GM18520 (cell line): Measurements from ENCODE around the gene FAM240A.
"Not testable (repeated sequence)": the region's sequence is repeated elsewhere in the genome, so short reads cannot be mapped to it uniquely, and the experiment has no call there.

Source experiments
- ATAC-seq: cut with Tn5 transposase; IDR thresholded peaks from one replicate; pipeline ENCODE4 v1.9.1; 2021; ENCODE audit not compliant: unreplicated experiment

Gene FAM240A

DNA sequence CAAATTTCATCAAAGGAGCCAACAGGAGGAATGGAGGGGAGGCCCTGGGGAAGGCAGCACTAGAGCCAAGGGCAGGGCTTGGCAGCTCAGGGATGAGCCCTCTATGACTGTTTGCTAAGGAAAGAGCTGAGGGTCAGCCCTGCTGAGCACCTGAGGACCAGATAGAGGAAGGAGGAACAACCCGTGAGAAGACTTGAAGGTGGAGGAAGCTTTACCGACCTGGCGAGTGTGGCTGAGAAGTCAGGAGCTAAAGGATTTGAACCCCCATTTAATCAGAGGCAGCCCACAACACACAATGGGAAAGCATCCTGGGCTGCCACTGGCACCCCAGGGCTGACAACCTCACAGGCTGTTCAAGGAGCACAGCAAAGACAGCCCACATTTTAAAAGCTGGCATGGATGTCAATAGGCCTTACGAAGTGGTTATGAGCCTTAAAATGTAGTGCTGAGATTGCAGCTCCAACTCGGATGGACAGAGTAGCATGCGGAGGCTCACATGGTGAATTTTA, 25.5 kb upstream of the FAM240A start:
- ATAC-seq, result no peak

GRCh38 chr3:46587268-46587667, 25.1 kb upstream of the FAM240A start:
- not testable (repeated sequence) for ATAC-seq

DNA sequence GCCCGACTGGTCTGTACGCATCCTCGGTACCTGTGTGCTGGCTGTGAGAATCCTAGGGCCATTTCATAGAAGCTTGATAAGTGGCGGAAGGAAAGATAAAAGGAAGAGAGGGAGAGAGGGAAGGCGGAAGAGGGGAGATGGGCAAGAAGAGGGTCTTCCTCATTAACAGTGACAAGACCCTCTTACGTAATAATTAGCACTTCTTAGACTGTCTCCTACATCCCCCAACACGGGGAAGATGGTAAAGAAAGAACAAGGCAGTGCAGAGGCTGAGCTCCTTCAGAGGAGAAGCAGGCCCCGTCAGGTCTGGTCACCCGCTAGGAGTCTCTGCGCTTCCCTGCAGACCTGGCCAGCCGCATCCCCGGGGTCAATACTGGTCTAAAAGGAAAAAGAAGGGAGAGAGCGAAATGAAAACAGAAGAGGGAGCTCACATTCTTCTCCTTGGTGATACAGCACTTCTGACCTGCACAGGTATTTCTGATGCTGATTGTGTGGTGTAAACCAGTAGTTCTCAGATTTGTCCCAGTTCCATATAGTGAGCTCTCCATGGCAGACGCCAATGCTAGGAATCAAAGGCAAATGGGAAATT, 19.0 kb upstream of the FAM240A start:
- ATAC-seq, result no peak

DNA sequence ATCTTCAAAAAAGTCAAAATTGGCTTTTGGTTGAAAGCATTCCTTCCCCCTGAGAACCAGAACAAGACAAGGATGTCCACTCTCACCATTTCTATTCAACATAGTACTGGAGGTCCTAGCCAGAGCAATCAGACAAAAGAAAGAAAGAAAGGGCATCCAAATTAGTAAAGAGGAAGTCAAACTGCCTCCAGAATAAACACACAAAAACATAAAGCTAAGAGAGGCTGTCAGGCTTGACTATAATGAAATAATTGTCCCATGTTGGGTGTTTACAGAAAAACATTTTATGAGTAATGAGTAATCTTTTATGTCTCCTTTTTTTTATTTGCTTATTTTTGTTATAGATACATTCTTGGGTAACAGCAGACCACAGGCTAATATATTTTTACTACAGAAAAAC, 18.3 kb upstream of the FAM240A start:
- no peak for ATAC-seq

- ATAC-seq, result no peak
Observed at GRCh38 chr3:46594723-46595122, 17.6 kb upstream of the FAM240A start.

DNA sequence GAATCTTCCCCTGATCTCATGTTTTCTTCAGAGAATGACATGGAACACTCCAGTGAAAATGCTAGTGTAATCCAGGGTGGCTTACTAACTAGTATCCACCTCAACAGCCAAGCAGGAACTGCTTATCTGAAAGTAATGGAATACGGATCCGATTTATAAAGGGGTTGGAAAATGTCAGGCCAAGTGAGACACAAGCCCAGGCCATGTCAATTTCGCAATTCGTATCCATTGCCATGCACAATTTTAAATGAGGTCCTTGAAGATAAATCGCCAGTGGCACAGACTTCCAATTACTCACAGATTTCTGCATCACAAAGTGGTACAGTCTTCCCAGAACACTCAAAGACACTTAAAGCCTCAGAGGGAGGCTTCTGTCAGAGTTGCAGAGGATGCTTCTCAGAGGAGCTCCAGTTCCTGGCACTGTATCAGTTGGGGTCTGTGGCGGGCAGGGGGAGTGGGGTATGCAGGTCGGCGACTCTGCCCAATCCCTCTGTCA, 16.5 kb upstream of the FAM240A start:
- ATAC-seq, result no peak

DNA sequence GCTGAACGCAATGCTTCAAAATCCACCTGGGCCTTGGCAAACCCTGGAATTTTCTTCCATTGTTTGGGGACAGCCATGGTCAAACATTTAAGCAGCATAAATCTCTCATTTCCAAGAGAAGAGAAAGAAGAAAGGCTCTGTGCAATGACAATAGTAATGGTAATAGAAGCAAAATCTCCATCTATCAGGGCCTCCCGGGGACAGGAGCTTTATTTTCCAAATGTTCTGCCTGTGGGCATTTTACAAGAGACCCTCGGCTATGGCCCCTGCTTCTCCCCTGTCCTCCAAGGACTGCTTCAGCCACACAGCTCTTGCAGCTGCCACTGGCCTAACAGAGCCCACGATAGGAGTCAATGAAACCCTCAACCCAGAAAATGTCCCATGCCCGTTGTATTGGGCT, 12.7 kb upstream of the FAM240A start:
- no peak for ATAC-seq

- no peak for ATAC-seq
Observed at GRCh38 chr3:46603446-46604046, 8.8 kb upstream of the FAM240A start.

DNA sequence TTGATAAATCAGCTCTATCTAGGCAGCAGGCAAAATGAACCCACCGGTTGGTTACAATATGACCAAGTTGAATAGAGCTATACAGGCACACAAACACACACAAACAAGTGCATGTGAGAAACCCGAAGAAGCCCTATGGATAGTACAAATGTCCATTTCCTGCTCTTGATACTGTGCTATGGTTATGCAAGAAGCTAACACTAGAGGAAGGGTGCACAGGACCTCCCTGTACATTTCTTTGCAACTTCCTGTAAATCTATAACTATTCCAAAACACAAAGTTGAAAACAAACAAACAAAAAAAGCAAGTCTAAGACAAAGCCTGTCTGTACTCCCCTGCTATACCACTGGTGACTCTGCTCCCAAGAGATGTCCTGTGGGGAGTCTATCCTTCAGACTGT, 8.2 kb upstream of the FAM240A start:
- ATAC-seq, result no peak

- no peak for ATAC-seq
Observed at GRCh38 chr3:46607603-46608028, 4.7 kb upstream of the FAM240A start.

DNA sequence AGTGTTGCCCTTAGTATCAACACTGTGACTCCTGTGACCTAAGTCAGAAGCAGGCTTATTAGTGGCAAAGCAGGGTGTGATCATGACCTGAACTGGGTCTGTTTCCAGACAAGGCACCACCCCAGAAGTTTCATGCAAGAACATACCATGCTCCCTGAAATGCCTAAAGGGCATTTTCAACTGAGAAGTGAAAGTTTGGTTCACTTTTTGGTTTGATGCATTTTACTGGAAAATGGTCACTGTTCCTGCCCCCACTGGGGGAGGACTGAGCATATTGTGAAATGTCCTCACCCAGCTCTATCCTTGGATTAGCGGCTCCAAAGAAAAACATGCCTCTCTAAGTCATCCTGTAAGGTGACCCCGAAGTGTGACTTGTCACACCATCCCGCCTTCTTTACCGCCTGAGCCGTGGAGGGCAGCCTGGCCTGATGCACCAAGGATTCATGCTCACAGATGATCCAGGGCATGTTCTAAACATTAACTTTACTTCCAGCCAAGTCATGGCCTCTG, 3.1 kb upstream of the FAM240A start:
- ATAC-seq, result no peak

- no peak for ATAC-seq
Observed at GRCh38 chr3:46609944-46610722, 2.2 kb upstream of the FAM240A start.

DNA sequence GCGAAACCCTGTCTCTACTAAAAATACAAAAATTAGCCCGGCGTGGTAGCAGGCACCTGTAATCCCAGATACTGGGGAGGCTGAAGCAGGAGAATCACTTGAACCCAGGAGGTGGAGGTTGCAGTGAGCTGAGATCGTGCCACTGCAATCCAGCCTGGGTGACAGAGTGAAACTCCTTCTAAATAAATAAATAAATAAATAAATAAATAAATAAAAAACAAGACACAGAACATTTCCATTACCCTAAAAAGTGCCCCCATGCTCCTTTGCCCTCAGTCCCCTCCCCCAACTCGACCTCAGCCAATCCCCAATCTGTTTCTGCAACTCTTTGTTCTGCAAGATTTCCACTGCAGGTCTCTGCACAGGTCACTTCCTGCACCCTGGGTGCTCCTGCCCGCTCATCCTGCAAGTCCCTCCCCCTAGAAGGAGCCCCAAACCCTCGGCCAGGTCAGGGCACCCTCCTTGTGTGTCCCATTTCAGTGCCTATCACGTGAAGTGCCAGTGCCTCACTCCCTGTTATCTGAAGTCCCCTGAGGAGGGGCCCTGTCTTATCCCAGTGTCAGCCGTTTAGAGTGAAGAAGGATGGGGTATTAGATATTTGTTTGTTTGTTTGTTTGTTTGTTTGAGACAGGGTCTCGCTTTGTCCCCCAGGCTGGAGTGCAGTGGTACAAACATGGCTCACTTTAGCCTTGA, 1.1 kb downstream of the FAM240A start:
- no peak for ATAC-seq

- no peak for ATAC-seq
Observed at GRCh38 chr3:46614431-46614830, 2.1 kb downstream of the FAM240A start.

- ATAC-seq, result no peak
Observed at GRCh38 chr3:46615050-46615775, 2.9 kb downstream of the FAM240A start.

GRCh38 chr3:46615976-46616375, 3.7 kb downstream of the FAM240A start:
- no peak for ATAC-seq

- ATAC-seq, result no peak
Observed at GRCh38 chr3:46617941-46618340, 5.6 kb downstream of the FAM240A start.

- no peak for ATAC-seq
Observed at GRCh38 chr3:46619845-46620778, 7.8 kb downstream of the FAM240A start.

DNA sequence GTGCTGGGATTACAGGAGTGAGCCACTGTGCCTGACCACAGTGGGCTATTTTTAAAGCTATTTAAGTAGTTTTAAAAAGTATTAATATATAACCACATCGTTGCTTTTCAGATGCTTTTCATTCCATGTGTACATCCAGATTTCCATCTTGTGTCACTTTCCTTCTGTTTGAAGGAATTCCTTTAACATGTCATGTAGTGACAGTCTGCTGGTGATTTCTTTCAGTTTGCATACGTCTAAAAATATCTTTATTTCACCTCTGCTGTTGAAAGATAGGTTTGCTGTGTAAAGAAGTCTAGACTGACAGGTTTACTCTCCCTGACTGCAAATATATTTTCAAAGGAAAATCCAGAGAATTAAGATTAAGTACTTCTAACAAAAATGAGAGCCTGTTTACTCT, 12.2 kb downstream of the FAM240A start:
- ATAC-seq, result no peak
